Measurements from ENCODE around the gene SLC9A6.

- TF ChIP-seq CTCF (IDR thresholded peaks at IDR 0.05) (no peak), POLR2A (IDR thresholded peaks at IDR 0.05) (no peak)
These were observed 7.6 kb upstream of the SLC9A6 start for GRCh38 chrX:135977611-135978010.
